ENCODE measurements around the gene SMIM28. TPM values are rescaled to one million over a fixed set of nuclear protein-coding genes. Genes with fewer than 3 reads are reported as not detected.
A peak's percentile ranks its signal among the peaks of the same experiment; 100 is the strongest.

Gene SMIM28
- total and polyA plus RNA-seq, 9 of the 15 experiments (the other 6 are each of a cell fraction or from before 2014, with no cell fraction given) = not detected

- TF ChIP-seq ZBTB40 (IDR thresholded peaks at IDR 0.05) (no peak), ZBTB40 (CRISPR knock-in tag; IDR thresholded peaks at IDR 0.05) (no peak), ZNF12 (CRISPR knock-in tag; IDR thresholded peaks at IDR 0.05) (no peak), FOXJ3 (CRISPR knock-in tag; IDR thresholded peaks at IDR 0.05) (no peak), EWSR1 (IDR thresholded peaks at IDR 0.05; ENCODE audit: borderline replicate concordance, low read depth, partially characterized antibody) (no peak), NR2F6 (CRISPR knock-in tag; IDR thresholded peaks at IDR 0.05) (no peak), ZNF445 (CRISPR knock-in tag; IDR thresholded peaks at IDR 0.05; ENCODE audit: low read depth) (no peak), IRF1 (CRISPR knock-in tag; IDR thresholded peaks at IDR 0.05; ENCODE audit: borderline replicate concordance) (0 out of 2 replicates have a peak, but pooled peaks have one; percentile 55), ZNF280A (IDR thresholded peaks at IDR 0.05; ENCODE audit: low read depth, partially characterized antibody) (no peak), E2F1 (CRISPR knock-in tag; IDR thresholded peaks at IDR 0.05) (no peak; the same call in 1 of the 2 replicates)
Observed at GRCh38 chr6:138403801-138404665, 26.3 kb downstream of the SMIM28 start, which contains the start of gene HEBP2 (continued).
